Measurements from ENCODE around the gene ODAD3. TPM values are rescaled to one million over a fixed set of nuclear protein-coding genes. Genes with fewer than 3 reads are reported as not detected.

ODAD3 gene
- total RNA-seq, 4 donors from 2014 or later = 0.48 to 4.4 TPM; not detected in 2

DNA sequence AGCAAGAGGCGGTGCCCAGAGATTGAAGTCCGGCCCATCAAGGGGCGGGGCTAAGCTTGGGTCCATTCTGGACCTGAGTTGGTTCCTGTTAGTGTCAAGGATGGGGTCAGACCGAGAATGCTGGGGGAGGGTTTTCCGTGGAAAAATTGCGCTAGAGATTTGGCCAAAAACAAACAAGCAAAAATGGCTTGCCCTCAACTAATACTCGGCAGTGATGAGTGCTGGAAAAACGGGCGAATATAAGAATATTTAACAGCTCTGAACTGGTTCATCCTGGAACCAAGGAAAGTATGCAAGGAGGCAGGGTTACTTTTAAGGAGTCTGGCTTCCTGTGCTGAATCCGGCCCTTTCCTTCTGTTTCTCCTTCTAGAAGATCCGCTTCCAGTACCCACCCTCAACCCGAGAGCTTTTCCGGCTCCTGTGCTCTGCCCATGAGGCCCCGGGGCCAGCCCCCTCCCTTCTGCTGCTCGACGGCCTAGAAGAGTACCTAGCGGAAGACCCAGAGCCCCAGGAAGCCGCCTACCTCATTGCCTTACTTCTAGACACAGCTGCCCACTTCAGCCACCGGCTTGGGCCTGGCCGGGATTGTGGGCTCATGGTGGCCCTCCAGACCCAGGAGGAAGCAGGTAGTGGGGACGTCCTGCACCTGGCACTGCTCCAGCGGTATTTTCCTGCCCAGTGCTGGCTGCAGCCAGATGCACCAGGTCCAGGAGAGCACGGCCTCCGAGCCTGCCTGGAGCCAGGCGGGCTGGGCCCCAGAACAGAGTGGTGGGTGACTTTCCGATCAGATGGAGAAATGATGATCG is 59.6 kb downstream of the ODAD3 start:
- H3K4me1 ChIP-seq = peaks cover 9 to 12% of the 10 kb centered on the region in 2 donors
- H3K27me3 ChIP-seq = no peaks in the 10 kb centered on the region
- peak overlapping the region; percentile 51 to 75 for H3K4me3 ChIP-seq
- peak overlapping the region; percentile 93 to 94 for H3K27ac ChIP-seq
- intact Hi-C loops (cut with DNase I; ENCODE audit: low total_unique reads) = no loop called here
- peak in 1 of 4 experiments; percentile 2 for TF ChIP-seq CTCF (IDR thresholded peaks at IDR 0.05)
- peak; percentile 54 to 91 for TF ChIP-seq POLR2A (IDR thresholded peaks at IDR 0.05)
- no peaks in the 10 kb centered on the region for H3K9me3 ChIP-seq
- no peaks in the 10 kb centered on the region for H3K36me3 ChIP-seq
- DNase-seq = peak; percentile 55 to 64

GRCh38 chr19:11374433-11375142 is 60.3 kb downstream of the ODAD3 start, which contains the start of gene SWSAP1:
SWSAP1 (plus strand) TSS chr19:11374666; CDS start chr19:11374681, 15 bp downstream.
- intact Hi-C loops (cut with DNase I; ENCODE audit: low total_unique reads) = no loop called here
- DNase-seq = peak; percentile 98 to 99
- H3K27me3 ChIP-seq = no peaks in the 10 kb centered on the region

GRCh38 chr19:11373885-11374432 is 61.0 kb downstream of the ODAD3 start:
- intact Hi-C loops (cut with DNase I; ENCODE audit: low total_unique reads) = no loop called here
- Histone ChIP-seq H3K4me1 (peaks cover 9 to 12% of the 10 kb centered on the region in 2 donors), H3K36me3 (no peaks in the 10 kb centered on the region), H3K27me3 (no peaks in the 10 kb centered on the region), H3K4me3 (peak overlapping the region; percentile 74 to 75), H3K9me3 (no peaks in the 10 kb centered on the region), H3K27ac (peak overlapping the region; percentile 93 to 98)
- TF ChIP-seq POLR2A (IDR thresholded peaks at IDR 0.05) (no peak), CTCF (IDR thresholded peaks at IDR 0.05) (no peak)
- no peak for DNase-seq

More at GRCh38 chr19:11374433-11375142, 60.3 kb downstream of the ODAD3 start, which contains the start of gene SWSAP1:
- Histone ChIP-seq H3K27ac (peak within 1 kb of the TSS; percentile 93 to 98), H3K36me3 (no peaks in the 10 kb centered on the region), H3K4me3 (peak within 1 kb of the TSS; percentile 74 to 75), H3K9me3 (no peaks in the 10 kb centered on the region), H3K4me1 (peaks cover 9 to 12% of the 10 kb centered on the region in 2 donors)
- TF ChIP-seq CTCF (IDR thresholded peaks at IDR 0.05) (peak in 1 of 4 experiments; percentile 1), POLR2A (IDR thresholded peaks at IDR 0.05) (peak in 1 of 2 donors; percentile 55)

- no peak for DNase-seq
- H3K4me3 ChIP-seq = no peak overlapping the region
These were observed 61.6 kb downstream of the ODAD3 start for GRCh38 chr19:11373166-11373884.

More at GRCh38 chr19:11373166-11373884, 61.6 kb downstream of the ODAD3 start:
- Histone ChIP-seq H3K27ac (no peak overlapping the region), H3K9me3 (no peaks in the 10 kb centered on the region), H3K4me1 (peaks cover 9 to 12% of the 10 kb centered on the region in 2 donors), H3K27me3 (no peaks in the 10 kb centered on the region), H3K36me3 (no peaks in the 10 kb centered on the region)
- no peak for TF ChIP-seq CTCF (IDR thresholded peaks at IDR 0.05)
- no peak for TF ChIP-seq POLR2A (IDR thresholded peaks at IDR 0.05)
- intact Hi-C loops (cut with DNase I; ENCODE audit: low total_unique reads) = no loop called here
